NCI-H510A (cell line): ENCODE results near the gene IL3.

Experiments used
- DNase-seq: peaks from one replicate; lab custom pipeline; 2025; lab: John Stamatoyannopoulos, UW

Gene IL3

GRCh38 chr5:132026516-132027008 lies 33.9 kb upstream of the IL3 start:
- no peak for DNase-seq

DNA sequence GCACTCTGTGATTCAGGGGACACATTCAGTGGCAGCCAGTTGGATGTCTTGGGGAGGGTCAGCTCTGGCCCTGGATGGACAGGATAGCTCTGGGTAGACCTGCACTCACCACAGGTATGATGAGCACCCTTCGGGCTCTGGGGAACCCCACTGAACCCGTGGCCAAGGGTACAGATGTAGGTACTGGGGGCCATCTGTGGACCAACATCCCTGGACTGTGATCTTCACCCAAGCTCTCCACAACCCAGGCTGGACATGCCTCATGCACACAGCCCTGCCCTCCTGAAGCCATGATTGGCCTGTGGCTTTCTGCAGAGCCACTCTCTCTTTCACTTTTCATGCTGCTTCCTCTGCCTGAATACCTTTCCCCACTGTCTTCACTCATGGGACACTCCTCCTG lies 33.4 kb upstream of the IL3 start:
- DNase-seq, result no peak

DNA sequence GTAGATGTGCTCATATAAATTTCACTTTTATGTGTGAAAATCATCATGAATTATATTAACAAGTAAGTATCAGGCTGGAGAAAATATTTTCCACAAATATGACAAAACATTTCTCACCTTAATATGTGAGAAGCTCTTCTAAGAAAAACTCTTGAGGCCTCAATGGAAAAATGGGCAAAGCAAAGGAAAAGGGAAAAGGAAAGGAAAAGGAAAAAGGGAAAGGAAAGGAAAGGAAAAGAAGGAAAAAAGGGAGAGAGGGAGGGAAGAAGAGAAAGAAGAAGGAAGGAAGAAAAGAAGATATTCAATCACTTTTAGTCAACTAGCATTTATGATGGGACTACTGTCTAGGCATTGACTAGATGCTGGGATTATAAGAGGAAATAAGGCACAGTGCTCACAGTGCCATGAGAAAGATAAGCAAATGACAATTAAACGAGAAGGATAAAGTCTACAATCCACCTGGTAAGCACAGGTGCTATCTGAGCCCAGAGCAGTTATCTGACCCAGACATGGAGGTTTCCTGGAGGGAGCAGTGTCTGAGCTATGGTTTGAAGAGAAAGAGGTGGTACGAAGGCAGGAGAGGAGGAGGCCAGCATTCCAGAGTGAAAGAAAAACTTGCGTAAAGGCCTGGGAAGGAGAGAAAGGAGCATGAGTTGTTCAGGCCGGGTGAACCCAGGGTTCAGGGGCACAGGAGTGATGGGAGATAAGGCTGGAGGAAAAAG lies 30.7 kb upstream of the IL3 start:
- no peak for DNase-seq

DNA sequence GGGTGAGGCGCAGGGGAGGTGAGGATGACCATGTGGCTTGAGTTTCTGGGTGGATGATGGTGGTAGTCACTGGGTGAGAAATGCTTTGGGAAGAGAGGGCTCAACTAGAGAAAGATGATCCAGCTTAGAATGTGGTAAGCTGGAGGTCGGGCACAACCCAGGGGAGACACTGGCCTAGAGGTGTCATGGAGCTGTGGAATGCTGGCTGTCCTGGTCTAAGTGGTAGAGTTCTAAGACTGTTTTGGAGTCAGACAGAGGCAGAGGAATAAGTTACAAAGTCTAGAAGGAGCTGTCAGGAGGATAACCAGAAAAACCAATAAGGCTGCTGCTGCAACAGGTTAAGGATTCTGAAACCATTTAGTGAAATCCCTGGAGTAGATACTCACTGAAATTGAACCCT lies 29.8 kb upstream of the IL3 start:
- DNase-seq, result no peak

GRCh38 chr5:132032196-132032595 lies 28.3 kb upstream of the IL3 start:
- no peak for DNase-seq

DNA sequence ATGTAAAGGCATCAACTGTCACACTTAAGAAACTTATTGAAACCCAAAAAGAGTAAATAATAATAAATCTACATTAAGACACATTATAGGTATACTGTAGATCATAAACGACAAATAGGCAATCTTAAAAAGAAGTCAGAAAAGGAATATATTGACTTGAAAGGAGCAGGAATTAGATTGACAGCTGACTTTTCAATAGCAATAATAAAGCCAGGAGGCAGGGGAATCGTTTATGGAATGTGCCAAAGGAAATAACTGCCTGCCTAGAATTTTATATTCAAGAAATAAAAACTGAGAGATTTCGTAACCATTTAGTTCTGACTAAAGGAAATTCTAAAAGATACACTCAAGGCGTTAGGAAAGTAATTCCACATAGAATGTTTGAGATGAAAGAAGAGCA lies 27.3 kb upstream of the IL3 start:
- no peak for DNase-seq

DNA sequence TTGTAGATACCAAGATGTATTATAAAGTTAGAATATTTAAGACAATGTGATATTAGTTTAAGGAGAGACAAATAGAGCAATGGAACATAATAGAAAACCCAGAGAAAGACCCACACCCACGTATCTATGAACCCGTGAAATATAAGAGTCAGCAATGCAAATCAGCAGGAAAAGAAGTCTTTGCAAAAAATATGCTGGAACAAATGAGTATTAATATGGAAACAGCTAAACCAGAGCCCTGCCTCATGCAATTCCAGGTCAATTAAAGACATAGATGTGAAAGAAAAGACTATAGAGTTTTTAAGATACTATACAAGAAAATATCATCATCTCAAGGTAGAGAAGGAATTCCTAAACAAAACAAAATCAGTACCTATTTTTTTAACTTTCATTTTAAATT lies 23.1 kb upstream of the IL3 start:
- no peak for DNase-seq

GRCh38 chr5:132044207-132044606 lies 16.2 kb upstream of the IL3 start:
- no peak for DNase-seq

GRCh38 chr5:132046880-132047299 lies 13.6 kb upstream of the IL3 start:
- no peak for DNase-seq

GRCh38 chr5:132049093-132049492 lies 11.4 kb upstream of the IL3 start:
- no peak for DNase-seq

- DNase-seq, result no peak
These were observed 10.9 kb upstream of the IL3 start for GRCh38 chr5:132049559-132049958.

DNA sequence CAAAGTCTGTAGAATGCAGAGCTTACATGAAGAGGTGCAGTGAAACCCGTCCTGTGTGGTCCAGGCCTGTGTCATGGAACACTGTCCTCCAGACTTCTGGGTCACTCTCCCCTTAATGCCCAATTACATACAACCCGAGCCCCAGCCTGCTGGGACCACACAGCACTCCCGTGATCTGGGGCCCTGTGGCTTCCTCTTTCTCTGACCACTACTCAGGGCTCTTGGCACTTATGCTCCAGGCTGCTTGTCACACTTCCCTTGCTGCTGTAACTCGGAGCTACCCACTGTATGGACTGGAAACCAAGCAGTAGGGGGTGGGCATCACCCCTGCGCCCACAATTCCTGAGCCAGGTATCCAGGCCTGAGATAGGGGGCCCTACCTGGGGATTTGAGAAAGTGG lies 10.3 kb upstream of the IL3 start:
- no peak for DNase-seq

DNA sequence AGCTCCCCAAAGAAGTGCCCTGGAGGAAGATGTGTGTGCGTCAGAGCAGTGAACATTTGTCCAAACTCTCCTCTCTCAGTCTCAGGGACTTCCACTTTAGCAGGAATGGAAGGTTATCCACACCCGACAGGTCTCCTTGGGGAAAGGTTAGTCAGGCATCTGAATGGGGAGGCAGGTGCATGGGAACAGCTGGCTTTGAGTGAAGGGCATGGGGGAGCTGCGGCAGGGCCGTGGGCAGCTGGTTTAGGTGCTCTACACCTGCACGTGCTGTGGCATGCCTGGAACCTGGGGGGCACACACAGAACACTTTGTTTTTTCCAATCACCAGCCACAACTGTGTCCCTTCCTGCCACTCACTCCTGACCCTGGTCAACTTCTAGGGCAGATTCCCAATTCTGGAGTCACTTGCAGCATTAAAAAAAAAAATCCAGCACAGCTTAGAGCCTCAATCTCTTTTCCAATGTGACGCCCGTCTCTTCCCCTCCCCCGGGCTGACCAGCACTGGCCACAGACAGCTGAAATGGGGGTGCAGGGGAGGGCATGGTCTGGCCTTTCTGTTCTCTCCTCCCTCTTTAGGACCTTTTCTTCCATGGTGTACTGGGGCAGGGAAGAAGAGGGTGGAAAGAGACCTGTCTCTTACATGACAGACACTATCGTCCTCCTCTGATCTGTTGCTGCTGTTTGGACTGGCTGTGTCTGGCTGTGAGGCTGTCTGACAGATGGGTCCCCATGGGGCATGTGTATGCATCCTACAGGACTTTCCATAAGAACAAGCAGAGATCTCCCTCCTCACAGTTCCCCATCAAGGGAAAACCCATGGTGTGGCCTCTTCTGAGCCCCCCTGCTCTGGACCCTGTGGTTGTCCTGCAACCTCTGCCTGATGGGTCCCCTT lies 9.5 kb upstream of the IL3 start:
- no peak for DNase-seq

DNA sequence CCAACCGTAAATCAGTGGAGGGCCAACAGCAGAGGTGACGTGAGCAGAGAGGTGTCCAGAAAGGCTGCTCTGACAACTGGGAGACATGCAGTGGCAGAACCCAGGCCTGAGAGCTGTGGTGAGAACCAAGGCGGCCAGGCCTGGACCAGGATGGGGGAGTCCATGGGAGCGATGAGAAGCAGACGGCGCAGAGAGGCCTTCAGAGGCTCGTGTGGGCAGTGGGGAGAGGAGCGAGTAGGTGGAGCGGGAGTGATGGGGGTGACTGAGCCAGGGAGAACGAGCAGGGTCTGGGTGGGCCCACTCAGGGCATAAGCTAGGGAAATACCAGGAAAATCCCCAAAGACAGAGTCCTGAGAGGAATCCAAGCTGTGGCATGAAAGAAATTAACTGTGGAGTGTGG lies 7.9 kb upstream of the IL3 start:
- DNase-seq, result no peak

GRCh38 chr5:132053483-132053882 lies 7.0 kb upstream of the IL3 start:
- DNase-seq, result no peak

- no peak for DNase-seq
These were observed 6.3 kb upstream of the IL3 start for GRCh38 chr5:132054031-132054696.

DNA sequence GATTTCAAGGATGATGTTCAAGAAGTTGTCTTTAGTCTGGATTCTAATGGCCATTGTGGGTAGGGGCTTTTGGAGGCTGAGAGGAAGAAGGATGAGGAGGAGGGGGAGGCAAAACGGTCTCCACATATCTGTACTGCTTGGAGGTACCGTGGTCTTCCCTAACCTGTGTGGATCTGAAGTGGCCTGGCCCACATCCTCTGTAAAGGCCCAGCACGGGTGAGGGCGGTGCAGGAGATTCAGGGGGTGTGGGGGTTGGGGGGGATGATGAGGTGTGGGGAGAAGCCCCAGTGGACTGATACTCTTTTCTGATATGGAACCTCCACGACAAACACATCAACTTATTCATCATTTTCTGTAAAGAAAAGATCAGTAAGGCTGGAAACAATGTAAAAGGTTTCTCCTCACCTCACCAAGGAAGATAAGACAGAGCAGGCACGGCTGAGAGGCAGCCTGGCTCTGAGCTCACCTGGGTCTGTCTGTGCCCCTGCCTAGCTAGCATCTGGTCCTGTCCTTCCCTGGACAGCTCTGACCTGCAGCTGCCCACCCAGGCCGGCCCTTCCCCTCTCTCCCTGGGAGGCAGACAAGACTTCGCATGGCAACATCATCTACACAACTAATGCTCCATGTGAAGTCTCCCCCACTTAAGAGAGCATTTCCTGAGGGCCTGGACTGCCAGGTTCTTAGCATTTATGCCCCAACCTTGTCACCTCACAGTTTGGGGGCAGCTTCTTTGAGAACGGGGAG lies 5.6 kb upstream of the IL3 start:
- DNase-seq, result no peak

DNA sequence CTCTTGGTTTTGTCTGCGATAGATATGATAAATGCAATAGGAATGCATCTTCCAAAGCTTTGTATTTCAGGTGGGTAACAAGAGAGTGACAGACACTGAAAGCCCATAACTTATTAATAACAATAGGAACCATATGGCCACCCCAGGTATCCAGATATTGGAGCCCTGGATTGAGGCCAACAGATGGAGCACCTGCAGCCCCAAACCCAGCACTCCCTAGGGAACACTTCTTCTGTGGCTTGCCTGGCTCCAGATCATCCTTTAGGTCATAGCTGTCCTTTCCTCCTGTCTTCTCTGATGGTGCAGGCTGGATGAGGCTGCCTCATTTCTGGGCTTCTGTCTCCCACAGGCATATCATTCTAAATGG lies 5.0 kb upstream of the IL3 start:
- no peak for DNase-seq

- no peak for DNase-seq
These were observed 4.4 kb upstream of the IL3 start for GRCh38 chr5:132055808-132056609.

- DNase-seq, result no peak
These were observed 3.6 kb upstream of the IL3 start for GRCh38 chr5:132056610-132057497.
